Right hindlimb (tissue), 1 donor: ENCODE data around the gene VSIG10L.

ENCODE experiments used
- DNase-seq: peaks from one replicate; pipeline ENCODE4 v3.0.0-alpha.2; 2018

The VSIG10L gene

GRCh38 chr19:51365211-51365964 lies 23.4 kb upstream of the VSIG10L start:
- no peak for DNase-seq

- no peak for DNase-seq
These were observed 22.5 kb upstream of the VSIG10L start for GRCh38 chr19:51364200-51365106.

- no peak for DNase-seq
These were observed 19.3 kb upstream of the VSIG10L start for GRCh38 chr19:51361239-51361638.

- DNase-seq = peak; percentile 49
These were observed 17.4 kb upstream of the VSIG10L start for GRCh38 chr19:51359294-51359693.

GRCh38 chr19:51357952-51358351 lies 16.0 kb upstream of the VSIG10L start:
- peak; percentile 9 for DNase-seq

- DNase-seq = no peak
These were observed 14.3 kb upstream of the VSIG10L start for GRCh38 chr19:51356159-51356801.

- no peak for DNase-seq
These were observed 12.8 kb upstream of the VSIG10L start for GRCh38 chr19:51354742-51355148.

- no peak for DNase-seq
These were observed 12.3 kb upstream of the VSIG10L start for GRCh38 chr19:51354103-51354741.

- DNase-seq = no peak
These were observed 10.9 kb upstream of the VSIG10L start for GRCh38 chr19:51352783-51353360.

GRCh38 chr19:51351266-51351990 lies 9.5 kb upstream of the VSIG10L start:
- no peak for DNase-seq

GRCh38 chr19:51347209-51347928 lies 5.4 kb upstream of the VSIG10L start:
- no peak for DNase-seq

- DNase-seq = no peak
These were observed 4.8 kb upstream of the VSIG10L start for GRCh38 chr19:51346742-51347141.

- no peak for DNase-seq
These were observed 3.2 kb upstream of the VSIG10L start for GRCh38 chr19:51345076-51345620.

GRCh38 chr19:51342631-51343569 lies 961 bp upstream of the VSIG10L start:
- no peak for DNase-seq

GRCh38 chr19:51341066-51341465 lies 873 bp downstream of the VSIG10L start:
- DNase-seq = no peak

- DNase-seq = peak; percentile 97
These were observed 2.0 kb downstream of the VSIG10L start for GRCh38 chr19:51339687-51340656.

GRCh38 chr19:51339313-51339686 lies 2.6 kb downstream of the VSIG10L start:
- no peak for DNase-seq

GRCh38 chr19:51338563-51339312 lies 3.2 kb downstream of the VSIG10L start:
- DNase-seq = peak; percentile 87
